Sigmoid colon (tissue), 7 donors: Measurements from ENCODE around the gene REEP3. TPM values are rescaled to one million over a fixed set of nuclear protein-coding genes. Genes with fewer than 3 reads are reported as not detected.
"Not testable (repeated sequence)": the region's sequence is repeated elsewhere in the genome, so short reads cannot be mapped to it uniquely, and the experiment has no call there.

ENCODE experiments used
- DNase-seq: peaks from one replicate; pipeline ENCODE4 v3.0.0-alpha.2; 2019
- H3K27ac ChIP-seq, 4 donors: fragments of 200-600 bp; sonication (generic); one replicate each; pipeline ENCODE4 v1.5.1; 2016 to 2019; ENCODE audit warnings: mild to moderate bottlenecking in 1 of 4
- H3K27me3 ChIP-seq, 3 donors: fragments of 200-600 bp; sonication (generic); one replicate each; pipeline ENCODE4 v1.5.1; 2019; ENCODE audit warnings: mild to moderate bottlenecking in 1 of 3
- H3K36me3 ChIP-seq, 4 donors: fragments of 200-600 bp; sonication (generic); one replicate each; pipeline ENCODE4 v1.5.1; 2016 to 2019
- H3K4me1 ChIP-seq, 4 donors: fragments of 200-600 bp; sonication (generic); one replicate each; pipeline ENCODE4 v1.5.1; 2017 to 2019
- H3K4me3 ChIP-seq, 4 donors: fragments of 200-600 bp; sonication (generic); one replicate each; pipeline ENCODE4 v1.5.1; 2017 to 2019; ENCODE audit warnings: mild to moderate bottlenecking in 2 of 4, moderate library complexity in 1 of 4
- H3K9me3 ChIP-seq, 4 donors: fragments of 200-600 bp in 3 of 4; sonication (generic) in 3 of 4; one replicate each; pipeline versions ENCODE4 v1.5.1 to v1.6.1; 2013 to 2019
- CTCF ChIP-seq, 4 experiments: fragments of 450-650 bp in 3 of 4; fragments of 200-600 bp in 1 of 4; IDR thresholded peaks; one replicate each; pipeline ENCODE4 v1.5.1; 2016 to 2019; ENCODE audit warnings: antibody characterized with exemption in 4 of 4, mild to moderate bottlenecking in 3 of 4, moderate library complexity in 2 of 4
- EP300 ChIP-seq, 4 donors: sonication (generic); formaldehyde crosslinking; IDR thresholded peaks; one replicate each; pipeline ENCODE4 v1.6.1; 2017; ENCODE audit warnings: antibody characterized with exemption in 4 of 4
- POLR2A ChIP-seq, 2 donors: fragments of 450-650 bp; IDR thresholded peaks; one replicate each; pipeline ENCODE4 v1.6.1; 2016; ENCODE audit warnings: antibody characterized with exemption in 2 of 2, mild to moderate bottlenecking in 2 of 2, moderate library complexity in 2 of 2
- POLR2AphosphoS5 ChIP-seq, 4 donors: sonication (generic); formaldehyde crosslinking; IDR thresholded peaks; one replicate each; pipeline ENCODE4 v1.6.1; 2017; ENCODE audit warnings: antibody characterized with exemption in 4 of 4
- WGBS, 2 donors: extraction: QIAGEN DNeasy Blood & Tissue Kit; methylation state at CpG; one replicate each; pipeline ENCODE4 v1.1.7; 2013; 5-methylcytosine and 5-hydroxymethylcytosine counted together
- intact Hi-C: fragments of 100-400 bp; cut with DNase I; formaldehyde crosslinking; loops from one replicate; pipeline ENCODE4 v1.15.1; 2023
- polyA plus RNA-seq, 3 donors: library from polyadenylated mRNA; stranded (reverse); fragments of 200-250 nt; gene quantifications; one replicate each; pipeline ENCODE4 v1.2.3, GENCODE V29; 2013
- total RNA-seq, 4 donors: library from RNA; depleted of rRNA; stranded (reverse); fragments of >200 nt; gene quantifications; one replicate each; pipeline ENCODE4 v1.1.0, GENCODE V29; 2016
- donor health status: healthy with polysubstance abuse.
- donor health status: Bipolar disorder and iron deficiency.
- donor health status: healthy.

The REEP3 gene
- total and polyA plus RNA-seq, 7 donors, result 8.6 to 116 (median 69.2) TPM

GRCh38 chr10:63481815-63482421 is 39.3 kb upstream of the REEP3 start:
- Histone ChIP-seq H3K9me3 (no peaks in the 10 kb centered on the region), H3K27ac (no peak overlapping the region), H3K4me3 (no peak overlapping the region), H3K36me3 (no peaks in the 10 kb centered on the region), H3K4me1 (peaks cover 0 to 27% (median 10%) of the 10 kb centered on the region in 4 donors), H3K27me3 (no peaks in the 10 kb centered on the region)
- no peak for DNase-seq
- no peak for TF ChIP-seq POLR2A (IDR thresholded peaks at IDR 0.05)
- TF ChIP-seq POLR2AphosphoS5 (IDR thresholded peaks at IDR 0.05), result no peak
- TF ChIP-seq CTCF (IDR thresholded peaks at IDR 0.05), result no peak
- TF ChIP-seq EP300 (IDR thresholded peaks at IDR 0.05), result no peak
- 73 to 84% methylated on average over 6 of the region's 6 CpGs for WGBS, 2 donors
- intact Hi-C loops, result no loop called here

GRCh38 chr10:63483983-63484382 is 37.2 kb upstream of the REEP3 start:
- WGBS, 2 donors, result 92 to 98% methylated on average over 1 of the region's 1 CpG
- intact Hi-C loops, result no loop called here
- Histone ChIP-seq H3K4me3 (no peak overlapping the region), H3K27me3 (no peaks in the 10 kb centered on the region), H3K9me3 (no peaks in the 10 kb centered on the region), H3K36me3 (no peaks in the 10 kb centered on the region), H3K27ac (no peak overlapping the region), H3K4me1 (peaks cover 0 to 34% (median 13%) of the 10 kb centered on the region in 4 donors)
- DNase-seq, result no peak
- TF ChIP-seq CTCF (IDR thresholded peaks at IDR 0.05) (no peak), EP300 (IDR thresholded peaks at IDR 0.05) (no peak), POLR2AphosphoS5 (IDR thresholded peaks at IDR 0.05) (no peak), POLR2A (IDR thresholded peaks at IDR 0.05) (no peak)

GRCh38 chr10:63487990-63488389 is 33.2 kb upstream of the REEP3 start:
- no peak overlapping the region for H3K4me3 ChIP-seq
- DNase-seq, result no peak
- no peaks in the 10 kb centered on the region for H3K9me3 ChIP-seq
- H3K4me1 ChIP-seq, result peaks cover 0 to 30% (median 22%) of the 10 kb centered on the region in 4 donors
- no peak overlapping the region for H3K27ac ChIP-seq
- no peaks in the 10 kb centered on the region for H3K27me3 ChIP-seq
- H3K36me3 ChIP-seq, result no peaks in the 10 kb centered on the region
- 52 to 79% methylated on average over 3 of the region's 3 CpGs for WGBS, 2 donors
- TF ChIP-seq POLR2A (IDR thresholded peaks at IDR 0.05), result no peak
- intact Hi-C loops, result no loop called here

GRCh38 chr10:63489838-63490237 is 31.4 kb upstream of the REEP3 start:
- H3K27ac ChIP-seq, result no peak overlapping the region
- 94 to 97% methylated on average over 3 of the region's 3 CpGs for WGBS, 2 donors
- no peaks in the 10 kb centered on the region for H3K9me3 ChIP-seq
- H3K4me1 ChIP-seq, result peaks cover 0 to 30% (median 22%) of the 10 kb centered on the region in 4 donors
- intact Hi-C loops, result no loop called here
- no peaks in the 10 kb centered on the region for H3K27me3 ChIP-seq
- peak; percentile 47 for DNase-seq
- no peak overlapping the region for H3K4me3 ChIP-seq
- no peaks in the 10 kb centered on the region for H3K36me3 ChIP-seq
- TF ChIP-seq POLR2AphosphoS5 (IDR thresholded peaks at IDR 0.05) (no peak), POLR2A (IDR thresholded peaks at IDR 0.05) (no peak), EP300 (IDR thresholded peaks at IDR 0.05) (no peak), CTCF (IDR thresholded peaks at IDR 0.05) (no peak)

GRCh38 chr10:63491588-63492316 is 29.4 kb upstream of the REEP3 start:
- DNase-seq, result peak; percentile 70
- Histone ChIP-seq H3K4me1 (peaks cover 0 to 28% (median 19%) of the 10 kb centered on the region in 4 donors), H3K4me3 (no peak overlapping the region), H3K27me3 (no peaks in the 10 kb centered on the region), H3K36me3 (no peaks in the 10 kb centered on the region), H3K27ac (peak overlapping the region; percentile 13 to 57 (median 40)), H3K9me3 (no peaks in the 10 kb centered on the region)
- intact Hi-C loops, result no loop called here
- TF ChIP-seq CTCF (IDR thresholded peaks at IDR 0.05) (no peak), POLR2A (IDR thresholded peaks at IDR 0.05) (no peak), POLR2AphosphoS5 (IDR thresholded peaks at IDR 0.05) (peak in 1 of 4 donors; percentile 27), EP300 (IDR thresholded peaks at IDR 0.05) (no peak)
- WGBS, 2 donors, result 83 to 95% methylated on average over 8 of the region's 8 CpGs

- H3K4me1 ChIP-seq, result peaks cover 0 to 30% (median 18%) of the 10 kb centered on the region in 4 donors
- 68 to 80% methylated on average over 6 of the region's 6 CpGs for WGBS, 2 donors
- H3K9me3 ChIP-seq, H3K27me3 ChIP-seq, H3K36me3 ChIP-seq, H3K4me3 ChIP-seq, intact Hi-C loops: not testable (repeated sequence)
- H3K27ac ChIP-seq, result peak overlapping the region in 3 of 4 donors; percentile 13 to 57 (median 56)
- DNase-seq, result peak; percentile 56
Observed at GRCh38 chr10:63492317-63492690, 28.9 kb upstream of the REEP3 start.
